AG09309 (cell line): ENCODE results near the gene C1QTNF1.

Source experiments
- DNase-seq: peaks from one replicate; pipeline ENCODE4 v3.0.0-alpha.2; 2010; ENCODE audit warnings: low read depth
- H3K4me3 ChIP-seq: 2 replicates; pipeline ENCODE4 v1.5.1; 2011; ENCODE audit warnings: mild to moderate bottlenecking, low read depth, low read length, moderate library complexity; ENCODE audit not compliant: control insufficient read depth
- CTCF ChIP-seq: IDR thresholded peaks from 2 replicates; pipeline ENCODE4 v1.5.1; 2011; ENCODE audit warnings: mild to moderate bottlenecking, low read depth, low read length, inconsistent platforms; ENCODE audit not compliant: insufficient read depth, control insufficient read depth; ENCODE audit errors: missing control alignments

Gene C1QTNF1

GRCh38 chr17:79023886-79024771 lies at the start of gene C1QTNF1:
Gene C1QTNF1 (plus strand): TSS chr17:79024169. CDS start chr17:79043969, 19,800 bp downstream.
- no peak for DNase-seq
- peak within 1 kb of the TSS; percentile 86 for H3K4me3 ChIP-seq
- TF ChIP-seq CTCF: peak; percentile 9

GRCh38 chr17:78974635-78975591 lies 49.1 kb upstream of the C1QTNF1 start:
- peak; percentile 67 for DNase-seq
- peak overlapping the region; percentile 1; the same call in 1 of the 2 replicates for H3K4me3 ChIP-seq
- no peak for TF ChIP-seq CTCF

- no peak for DNase-seq
- H3K4me3 ChIP-seq: no peak overlapping the region
- no peak for TF ChIP-seq CTCF
These were observed 46.9 kb upstream of the C1QTNF1 start for GRCh38 chr17:78976907-78977680.

- DNase-seq: no peak
- H3K4me3 ChIP-seq: no peak overlapping the region
- no peak for TF ChIP-seq CTCF
These were observed 46.4 kb upstream of the C1QTNF1 start for GRCh38 chr17:78977681-78977943.

GRCh38 chr17:78977997-78978973 lies 45.7 kb upstream of the C1QTNF1 start:
- no peak overlapping the region for H3K4me3 ChIP-seq
- no peak for DNase-seq
- no peak for TF ChIP-seq CTCF
